GM10847 (cell line): Measurements from ENCODE around the gene CDC5L.

Source experiments
- POLR2A ChIP-seq: IDR thresholded peaks from 2 replicates; pipeline ENCODE4 v1.6.1; 2011; ENCODE audit not compliant: insufficient read length; ENCODE audit errors: extremely low read depth

CDC5L gene

GRCh38 chr6:44487002-44487401 lies 99.5 kb downstream of the CDC5L start:
- no peak for TF ChIP-seq POLR2A

DNA sequence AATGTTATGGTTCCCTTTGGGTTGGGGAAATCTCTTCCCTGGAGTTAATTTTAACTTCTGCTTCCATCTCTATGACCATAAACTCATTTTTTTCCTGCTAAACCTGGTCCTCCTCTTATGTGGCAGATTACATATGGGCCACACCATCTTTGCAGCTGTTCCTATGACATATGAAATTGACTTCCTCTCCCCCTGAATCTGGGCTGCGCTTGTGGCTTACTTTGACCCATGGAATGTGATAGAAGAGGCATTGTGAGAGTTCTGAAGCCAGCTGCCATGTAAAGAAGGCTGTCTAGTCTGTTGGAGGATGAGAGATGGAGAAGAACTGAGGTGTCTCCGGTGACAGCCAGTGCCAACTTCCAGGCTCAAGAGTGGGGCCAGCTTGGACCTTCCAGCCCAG lies 100.1 kb downstream of the CDC5L start:
- TF ChIP-seq POLR2A: no peak

- no peak for TF ChIP-seq POLR2A
Measured at GRCh38 chr6:44489910-44490604, 102.6 kb downstream of the CDC5L start.

- TF ChIP-seq POLR2A: no peak
Measured at GRCh38 chr6:44493132-44493531, 105.6 kb downstream of the CDC5L start.

DNA sequence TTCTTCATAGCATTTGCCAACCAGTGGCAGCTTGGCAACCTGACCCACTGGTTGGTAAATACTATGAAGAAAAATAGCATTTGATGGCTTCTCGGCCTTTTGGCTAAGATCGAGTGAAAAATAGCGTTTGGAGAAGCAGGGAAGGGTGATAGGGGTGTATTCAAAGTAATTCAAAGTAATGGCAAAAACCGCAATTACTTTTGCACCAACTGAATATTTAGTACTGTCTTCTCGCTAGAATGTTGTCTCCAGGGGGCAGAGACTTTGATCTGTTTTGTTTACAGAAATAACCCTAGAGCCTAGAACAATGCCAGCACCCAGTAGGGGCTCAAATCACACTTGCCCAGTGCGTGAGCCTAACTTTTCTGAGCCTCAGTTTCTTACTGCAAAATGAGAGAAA lies 106.1 kb downstream of the CDC5L start:
- TF ChIP-seq POLR2A: no peak

DNA sequence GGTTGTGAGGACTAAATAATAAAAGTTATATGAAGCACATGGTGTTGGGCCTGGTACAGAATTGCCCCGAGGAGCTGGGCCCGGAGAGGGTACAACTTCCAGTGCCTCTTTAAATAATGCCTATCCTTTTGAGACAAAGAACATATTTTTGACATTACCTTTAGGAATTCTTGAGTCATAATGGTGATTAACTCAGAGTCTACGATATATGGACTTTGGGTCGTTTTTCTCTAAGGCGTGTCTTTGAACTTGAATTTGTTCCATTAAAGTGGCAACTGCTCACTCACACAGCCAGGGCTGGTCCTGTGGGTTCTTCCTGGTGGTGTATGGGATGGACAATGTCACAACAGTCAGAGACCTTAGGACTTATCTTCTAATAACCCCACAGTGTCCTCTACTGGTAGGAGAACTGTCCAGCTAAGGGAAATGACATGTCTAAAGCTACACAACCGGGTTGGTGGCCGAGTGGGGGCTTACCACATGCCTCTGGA lies 106.5 kb downstream of the CDC5L start:
- no peak for TF ChIP-seq POLR2A

DNA sequence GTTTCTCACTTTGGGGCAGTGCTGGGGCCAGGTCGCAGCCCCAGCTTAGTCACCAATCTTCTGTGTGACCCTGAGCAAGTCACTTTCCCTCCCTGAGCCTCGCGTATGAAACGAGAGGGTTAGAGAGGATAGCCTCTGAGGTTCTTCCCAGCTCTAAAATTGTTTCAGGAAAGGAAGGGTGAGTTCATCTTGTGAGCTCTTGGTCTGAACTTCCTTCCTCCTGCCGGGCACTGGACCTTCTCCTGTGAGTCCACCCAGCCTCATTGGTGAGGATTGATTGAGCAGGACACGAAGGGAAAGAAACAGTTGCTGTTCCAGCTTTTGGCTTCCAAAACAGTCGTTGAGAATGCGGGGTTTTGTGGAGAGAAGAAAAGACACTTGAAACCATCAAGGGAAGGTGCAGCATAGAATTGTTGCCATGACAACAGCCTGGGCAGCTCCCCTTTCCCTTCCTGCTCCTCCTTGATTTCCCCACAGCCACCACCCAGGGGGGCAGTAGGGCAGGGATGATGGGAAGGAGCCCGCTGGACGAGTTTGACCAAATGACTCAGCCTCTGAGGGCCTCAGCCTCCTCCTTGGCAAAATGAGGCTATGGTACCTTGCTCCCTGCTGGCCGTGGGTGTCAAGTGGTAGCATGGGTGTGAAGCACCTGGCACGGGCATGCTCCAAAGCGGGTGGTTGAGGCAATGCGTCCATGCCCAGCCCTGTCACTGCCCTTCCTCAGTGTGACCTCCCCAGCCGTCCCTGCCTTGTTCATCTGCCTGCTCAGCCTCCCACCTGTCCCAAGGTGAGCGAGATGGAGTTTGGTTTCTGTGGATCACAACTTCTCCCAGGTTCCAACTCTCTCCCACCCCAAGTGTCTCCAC lies 107.8 kb downstream of the CDC5L start:
- TF ChIP-seq POLR2A: no peak

DNA sequence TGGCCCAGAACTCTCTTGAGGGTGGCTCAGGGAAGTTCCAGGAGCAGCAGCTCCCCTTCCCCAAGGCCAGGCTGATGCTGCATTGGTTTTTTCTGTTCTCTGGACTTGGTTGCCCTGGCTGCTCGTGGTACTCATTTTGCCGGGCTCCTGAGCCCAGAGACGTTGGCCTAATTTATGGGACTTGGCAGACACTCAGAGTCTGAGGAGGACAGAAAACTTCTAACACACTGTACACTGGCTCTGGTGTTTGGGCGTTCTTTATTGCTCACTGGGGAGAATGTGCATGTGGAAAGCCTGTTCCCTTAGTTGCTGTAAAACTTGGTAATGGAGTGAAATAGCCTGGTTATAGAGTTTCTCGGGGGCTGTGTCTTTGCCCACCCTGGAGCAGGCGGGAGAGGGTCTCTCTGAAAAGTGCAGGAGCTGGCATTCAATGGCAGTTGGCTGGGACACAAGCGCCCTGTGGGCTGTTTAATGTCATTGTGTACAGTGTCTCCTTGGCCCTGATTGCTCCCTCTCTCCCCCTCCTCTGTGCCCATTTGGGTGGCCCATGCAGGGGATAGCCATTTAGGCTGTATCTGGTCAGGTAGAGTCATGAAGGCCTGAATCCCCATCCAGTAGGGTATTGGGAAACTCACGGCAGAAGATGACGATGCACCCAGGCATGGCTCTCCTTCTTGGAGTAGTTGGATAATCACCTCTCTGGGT lies 109.3 kb downstream of the CDC5L start:
- no peak for TF ChIP-seq POLR2A

- no peak for TF ChIP-seq POLR2A
Measured at GRCh38 chr6:44497807-44498206, 110.3 kb downstream of the CDC5L start.

DNA sequence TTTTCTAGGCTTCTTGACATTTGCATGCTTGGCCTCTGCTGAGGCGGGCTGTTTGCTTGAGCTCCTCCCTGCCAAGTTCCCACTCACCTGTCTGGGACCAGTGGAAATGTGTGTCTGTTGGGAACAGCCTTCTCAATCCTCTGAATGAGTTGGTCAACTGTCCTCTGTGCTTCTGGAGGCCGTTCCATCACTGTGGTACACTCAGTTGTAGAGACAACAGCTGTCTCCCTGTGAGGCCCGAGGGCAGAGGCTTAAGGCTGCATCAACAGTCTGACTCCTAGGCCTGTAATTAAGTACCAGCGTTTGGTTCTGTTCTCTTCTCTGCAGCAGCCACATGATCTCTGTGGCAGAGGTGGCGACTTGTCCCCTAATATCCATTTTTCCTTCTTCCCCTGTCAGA lies 110.9 kb downstream of the CDC5L start:
- no peak for TF ChIP-seq POLR2A

GRCh38 chr6:44499609-44500008 lies 112.1 kb downstream of the CDC5L start:
- no peak for TF ChIP-seq POLR2A
